NCI-H345 (cell line): Measurements from ENCODE around the gene PNKP.
"Not testable (repeated sequence)": the region's sequence is repeated elsewhere in the genome, so short reads cannot be mapped to it uniquely, and the experiment has no call there.

ENCODE experiments used
- DNase-seq: peaks from one replicate; lab custom pipeline; 2025; lab: John Stamatoyannopoulos, UW

The PNKP gene

DNA sequence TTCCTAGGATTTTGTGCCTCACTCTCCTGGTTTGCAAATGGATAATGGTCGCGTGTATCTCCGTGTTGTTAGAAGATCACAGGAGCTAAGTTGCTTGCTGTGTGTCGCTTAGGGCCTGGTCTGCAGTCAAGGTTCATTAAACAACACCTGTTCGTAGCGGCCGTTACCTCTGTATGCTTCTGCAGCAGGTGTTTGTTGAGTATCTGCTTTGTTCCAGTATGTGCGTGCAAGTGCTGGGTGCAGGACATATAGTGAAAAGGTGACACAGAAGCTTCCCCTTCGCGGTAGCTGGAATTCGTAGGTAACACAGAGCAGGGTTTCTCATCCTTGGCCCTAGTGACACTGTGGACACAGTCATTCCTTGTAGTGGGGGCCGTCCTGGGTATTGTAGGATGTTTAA lies 43.9 kb downstream of the PNKP start:
- DNase-seq: peak; percentile 84

DNA sequence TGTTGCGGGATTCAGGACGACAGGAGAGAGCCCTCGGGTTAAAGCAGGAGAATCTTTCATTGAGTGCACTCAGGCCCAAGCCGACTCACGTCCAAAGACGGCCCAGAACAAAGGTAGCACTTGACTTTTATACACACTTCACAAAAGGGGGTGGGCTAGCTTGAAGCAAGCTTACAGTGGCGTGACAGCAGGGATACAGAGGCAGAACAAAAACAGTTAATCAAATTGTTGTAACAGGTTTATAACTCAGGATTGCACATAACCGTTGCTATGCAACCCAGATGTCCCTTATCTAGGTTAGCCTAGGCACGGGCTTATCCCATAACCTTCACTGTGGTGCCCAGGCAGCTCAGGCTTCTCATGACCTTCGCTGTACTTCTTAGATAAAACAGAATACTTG lies 47.3 kb downstream of the PNKP start:
- peak; percentile 83 for DNase-seq

DNA sequence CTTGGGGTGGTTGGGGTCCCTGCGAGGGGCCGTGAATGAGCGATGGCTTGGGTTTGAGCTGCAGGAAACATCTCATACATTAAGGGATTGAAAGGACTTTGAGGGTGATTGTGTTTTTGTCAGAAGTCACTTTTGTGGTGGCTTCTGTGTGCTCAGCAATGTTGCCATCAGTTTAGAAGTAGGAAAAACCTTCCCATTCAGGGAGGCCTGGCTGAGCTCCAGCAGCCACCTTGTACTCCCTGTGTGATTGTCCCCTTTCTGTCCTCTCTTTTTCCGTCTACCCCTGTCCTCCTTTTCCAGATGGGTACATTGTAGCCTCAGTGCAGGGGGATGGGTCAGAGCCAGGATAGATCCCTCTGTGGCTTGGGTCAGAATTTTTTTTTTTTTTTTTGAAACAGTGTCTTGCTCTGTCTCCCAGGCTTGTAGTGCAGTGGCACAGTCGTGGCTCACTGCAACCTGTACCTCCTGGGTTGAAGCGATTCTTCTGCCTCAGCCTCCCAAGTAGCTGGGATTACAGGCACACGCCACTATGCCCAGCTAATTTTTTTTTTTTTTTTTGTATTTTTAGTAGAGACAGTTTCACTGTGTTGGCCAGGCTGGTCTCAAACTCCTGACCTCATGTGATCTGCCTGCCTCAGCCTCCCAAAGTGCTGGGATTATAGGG lies 47.8 kb downstream of the PNKP start:
- DNase-seq: not testable (repeated sequence)

DNA sequence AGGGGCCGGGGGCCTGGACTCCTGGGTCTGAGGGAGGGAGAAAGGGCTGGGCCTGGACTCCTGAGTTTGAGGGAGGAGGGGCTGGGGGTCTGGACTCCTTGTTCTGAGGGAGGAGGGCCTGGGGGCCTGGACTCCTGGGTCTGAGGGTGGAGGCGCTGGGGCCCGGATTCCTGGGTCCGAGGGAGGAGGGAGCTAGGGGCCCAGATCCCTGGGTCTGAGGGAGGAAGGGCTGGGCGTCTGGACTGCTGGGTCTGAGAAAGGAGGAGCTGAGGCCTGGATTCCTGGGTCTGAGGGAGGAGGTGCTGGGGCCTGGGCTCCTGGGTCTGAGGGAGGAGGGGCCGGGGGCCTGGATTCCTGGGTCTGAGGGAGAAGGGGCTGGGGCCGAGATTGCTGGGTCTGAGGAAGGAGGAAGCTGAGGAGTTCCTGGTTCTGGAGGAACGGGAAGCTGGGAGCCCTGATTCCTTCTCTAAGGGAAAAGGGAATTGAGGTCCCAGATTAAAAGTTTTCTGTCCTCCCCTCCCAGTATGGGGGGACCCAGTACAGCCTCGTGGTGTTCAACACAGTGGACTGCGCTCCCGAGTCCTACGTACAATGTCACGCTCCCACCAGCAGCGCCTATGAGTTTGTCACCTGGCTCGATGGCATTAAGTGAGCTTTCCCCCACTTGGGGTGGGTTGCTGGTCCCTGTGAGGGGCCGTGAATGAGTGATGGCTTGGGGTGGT lies 48.6 kb downstream of the PNKP start:
- DNase-seq: peak; percentile 22

DNA sequence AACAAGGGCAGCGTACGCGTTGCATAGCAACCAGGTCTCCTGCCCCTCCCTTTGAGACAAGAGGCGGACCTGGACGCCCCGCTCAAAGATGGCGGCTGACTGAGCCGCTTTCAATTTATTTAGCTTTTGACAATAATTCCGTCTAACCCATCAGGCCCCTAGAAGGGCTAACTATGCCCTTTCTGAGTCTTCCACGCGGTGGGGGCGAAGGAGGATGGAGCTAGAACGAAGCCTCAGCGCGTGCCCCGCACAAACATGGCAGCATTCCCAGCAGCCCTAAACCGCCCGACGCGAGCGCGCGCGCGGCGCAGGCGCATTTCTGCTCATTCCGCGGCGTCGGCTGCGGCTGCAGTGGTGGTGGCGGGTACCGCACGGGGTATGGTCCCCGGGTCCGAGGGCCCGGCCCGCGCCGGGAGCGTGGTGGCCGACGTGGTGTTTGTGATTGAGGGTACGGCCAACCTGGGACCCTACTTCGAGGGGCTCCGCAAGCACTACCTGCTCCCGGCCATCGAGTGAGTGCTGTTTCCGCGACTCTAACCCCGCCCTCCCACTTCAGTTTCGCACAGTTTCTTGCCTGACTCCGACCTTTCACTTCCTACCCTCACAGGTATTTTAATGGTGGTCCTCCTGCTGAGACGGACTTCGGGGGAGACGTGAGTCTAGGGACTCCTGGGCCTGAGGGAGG lies 49.3 kb downstream of the PNKP start, which contains the start of gene MED25:
Gene MED25, plus strand, starts transcription at position 326 of the 685 bp plus-strand sequence. Its CDS starts 53 bp downstream, at position 379.
- peak; percentile 82 for DNase-seq

DNA sequence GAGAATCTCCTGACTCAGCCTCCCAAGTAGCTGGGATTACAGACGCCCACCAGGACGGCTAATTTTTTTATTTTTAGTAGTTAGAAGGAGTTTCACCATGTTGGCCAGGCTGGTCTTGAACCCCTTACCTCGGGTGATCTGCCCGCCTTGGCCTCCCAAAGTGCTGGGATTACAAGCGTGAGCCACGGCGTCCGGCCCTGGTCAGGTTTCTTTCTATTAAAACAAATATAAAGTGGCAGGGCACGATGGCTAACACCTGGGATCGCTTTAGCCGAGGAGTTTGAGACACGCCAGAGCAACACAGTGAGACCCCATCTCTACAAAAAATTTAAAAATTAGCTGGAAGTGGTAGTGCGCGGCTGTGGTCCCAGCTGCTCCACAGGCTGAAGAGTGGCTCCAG lies 50.8 kb downstream of the PNKP start:
- DNase-seq: no peak

- no peak for DNase-seq
Measured at GRCh38 chr19:49814010-49814409, 53.4 kb downstream of the PNKP start.

DNA sequence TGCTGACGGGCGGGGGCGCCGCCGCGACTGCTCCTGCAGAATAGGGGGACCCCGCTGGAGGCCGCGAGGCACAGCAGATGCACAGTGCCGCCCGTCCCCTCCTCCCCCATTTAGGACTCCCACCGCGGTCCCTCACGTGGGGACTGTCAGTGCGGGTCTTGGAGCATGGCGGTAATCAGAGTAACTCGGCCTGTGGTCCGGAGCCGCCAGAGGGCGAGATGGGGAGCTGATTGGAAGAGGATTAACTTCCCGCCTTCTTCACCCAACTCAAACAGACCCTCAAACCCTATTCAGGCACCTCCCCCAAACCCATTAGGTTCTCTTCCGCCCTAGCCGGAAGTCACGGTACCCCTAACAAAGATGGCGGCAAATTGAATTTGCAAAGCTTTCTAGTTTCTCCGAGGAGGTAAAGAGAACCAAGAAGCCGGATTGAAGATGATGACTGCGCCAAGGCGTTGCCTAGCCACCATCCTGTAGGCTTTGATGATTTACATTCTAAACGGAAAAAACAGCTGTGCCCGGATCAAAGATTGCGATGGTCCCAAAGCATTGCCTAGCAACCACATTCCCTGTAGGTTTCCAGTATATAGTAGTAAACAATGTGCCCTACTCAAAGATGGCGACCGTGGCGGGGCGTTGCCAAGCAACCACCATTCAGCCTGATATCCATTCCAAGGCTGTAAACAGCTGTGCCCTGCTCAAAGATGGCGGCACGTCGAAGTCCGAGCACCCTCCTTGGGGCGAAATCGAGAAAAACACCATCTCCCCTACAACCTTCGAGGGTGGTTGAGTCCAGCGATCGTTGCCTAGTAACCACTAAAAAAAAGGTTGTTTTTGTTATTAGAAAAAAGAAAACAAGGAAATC lies 54.1 kb downstream of the PNKP start, which contains the start of gene FUZ:
Gene FUZ, minus strand, starts transcription at position 296 of the 865 bp plus-strand sequence. Its CDS starts 186 bp downstream, at position 110.
- peak; percentile 96 for DNase-seq

DNA sequence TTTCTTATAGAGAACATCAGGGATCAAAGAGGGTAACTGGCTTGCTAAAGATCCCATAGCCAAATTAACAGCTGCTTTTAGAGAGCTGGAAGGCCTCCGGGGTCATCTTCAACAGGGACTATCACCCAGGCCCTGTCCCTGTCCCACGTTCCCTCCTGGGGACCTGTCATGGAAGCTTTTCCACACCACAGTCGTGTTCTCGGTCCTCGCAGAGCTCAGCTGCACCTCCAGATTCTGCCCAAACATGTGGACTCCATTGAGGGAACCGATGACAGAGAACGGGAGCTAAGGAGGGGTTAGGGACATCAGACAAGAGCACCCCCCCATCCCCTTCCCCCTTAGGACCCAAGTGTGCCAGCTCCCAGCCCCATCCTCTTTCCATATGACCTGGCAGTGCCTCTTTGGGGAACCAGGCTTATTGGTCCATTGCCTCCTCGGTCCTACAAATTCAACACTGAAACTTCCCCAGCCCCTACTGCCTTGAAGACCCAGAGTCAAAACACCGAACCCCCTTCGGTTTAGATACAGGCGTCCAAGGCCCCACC lies 54.9 kb downstream of the PNKP start:
- DNase-seq: no peak

DNA sequence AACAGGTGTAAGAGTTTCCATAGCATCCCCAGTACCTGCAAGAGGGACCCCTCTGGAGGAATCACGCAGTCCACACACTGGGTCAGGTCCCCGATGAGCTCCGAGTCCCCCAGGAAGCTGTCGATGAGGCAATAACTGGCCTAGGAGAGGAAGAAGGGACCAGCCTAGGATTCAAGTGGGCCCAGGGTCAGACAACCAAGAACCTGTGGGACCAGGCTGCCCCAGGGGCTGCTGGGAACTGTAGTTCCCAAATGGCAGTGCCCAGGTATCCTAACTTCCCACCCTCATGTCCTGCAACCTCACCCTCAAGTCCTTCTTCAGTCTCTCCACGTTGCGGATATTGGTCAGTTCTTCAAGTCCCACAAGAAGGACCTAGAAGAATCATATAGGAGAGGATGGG lies 56.0 kb downstream of the PNKP start:
- no peak for DNase-seq
